NCI-H774 (cell line): ENCODE results near the gene LORICRIN.

Source experiments
- DNase-seq: peaks from one replicate; lab custom pipeline; 2025; lab: John Stamatoyannopoulos, UW

The LORICRIN gene

DNA sequence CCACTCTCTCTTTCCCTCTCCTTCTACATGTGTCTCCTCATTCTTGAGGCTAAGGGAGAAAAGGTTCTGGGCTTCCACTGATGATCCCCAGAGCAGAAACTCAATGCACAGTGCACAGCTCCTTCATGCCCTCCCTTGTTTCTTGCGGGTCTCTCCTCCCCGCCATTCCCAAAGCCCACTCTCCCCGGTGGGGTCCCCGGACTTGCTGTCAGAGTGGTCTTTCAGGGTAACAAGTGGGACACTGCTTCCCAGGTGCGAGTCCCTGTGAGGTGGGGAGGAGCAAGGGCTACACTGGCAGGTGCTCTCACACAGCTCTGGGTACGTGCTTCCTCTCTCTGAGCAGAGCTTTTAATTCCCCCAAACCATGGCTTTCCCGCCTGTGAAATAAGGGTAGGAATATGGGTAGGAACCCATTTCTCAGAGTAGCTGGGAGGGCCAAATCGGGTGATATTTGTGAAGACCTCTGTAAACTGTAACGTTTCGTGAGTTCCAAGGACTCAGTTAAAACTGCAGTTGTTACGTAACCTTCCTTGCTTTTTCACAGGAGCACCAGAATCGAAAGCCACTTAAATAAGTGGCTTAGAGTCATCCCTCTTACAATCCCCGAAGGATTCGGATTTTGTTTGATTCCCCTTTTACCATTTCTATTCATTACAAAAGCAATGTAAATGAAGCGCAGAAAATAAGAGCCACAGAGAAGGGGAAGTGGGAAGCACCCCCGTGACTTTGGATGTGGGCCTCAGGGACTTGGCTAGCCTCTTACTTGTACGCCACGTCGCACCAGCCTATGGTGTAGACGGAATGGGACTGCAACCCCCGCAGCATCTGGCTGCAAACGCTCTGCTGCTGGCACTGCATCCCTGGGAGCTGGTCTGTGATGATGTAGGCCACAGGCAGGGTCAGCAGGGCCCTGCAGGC is 47.1 kb downstream of the LORICRIN start:
- DNase-seq: no peak

DNA sequence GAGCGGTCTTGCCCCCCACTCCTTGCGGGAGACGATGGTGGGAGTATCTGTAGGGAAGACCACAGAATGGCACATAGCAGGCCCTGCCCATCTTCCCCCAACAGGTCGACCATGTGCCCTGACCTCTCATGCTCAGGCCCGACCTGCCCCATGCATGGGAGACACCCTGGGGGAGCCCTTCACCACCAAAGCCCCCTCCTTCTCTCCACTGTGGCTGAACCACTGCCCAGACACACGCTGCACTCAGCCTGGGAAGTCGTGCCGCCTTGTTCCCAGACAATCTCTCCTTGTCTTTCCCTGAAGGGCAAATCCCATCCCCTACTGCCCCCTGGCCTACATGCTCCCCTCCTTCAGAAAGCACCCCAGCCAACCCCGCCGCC is 47.7 kb downstream of the LORICRIN start:
- DNase-seq: no peak

DNA sequence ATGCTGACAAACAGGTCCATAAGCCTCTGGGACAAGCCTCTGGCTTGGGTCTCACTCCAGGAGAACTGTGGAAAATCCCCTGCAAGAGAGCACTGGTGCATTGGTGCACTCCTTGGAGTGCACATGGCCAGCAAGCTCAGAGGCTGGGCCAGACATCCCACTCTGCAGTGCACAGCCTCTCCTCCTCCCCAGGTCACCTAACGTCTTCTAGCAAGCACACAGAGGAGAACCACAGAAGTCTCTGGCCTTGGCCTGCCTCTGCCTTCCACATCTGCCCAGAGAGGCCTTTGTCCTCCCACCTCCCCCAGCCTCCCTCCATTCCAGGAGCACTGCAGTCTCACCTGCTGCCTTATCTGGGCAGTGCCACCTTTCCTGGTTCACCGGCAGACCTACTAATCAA is 49.1 kb downstream of the LORICRIN start:
- no peak for DNase-seq

DNA sequence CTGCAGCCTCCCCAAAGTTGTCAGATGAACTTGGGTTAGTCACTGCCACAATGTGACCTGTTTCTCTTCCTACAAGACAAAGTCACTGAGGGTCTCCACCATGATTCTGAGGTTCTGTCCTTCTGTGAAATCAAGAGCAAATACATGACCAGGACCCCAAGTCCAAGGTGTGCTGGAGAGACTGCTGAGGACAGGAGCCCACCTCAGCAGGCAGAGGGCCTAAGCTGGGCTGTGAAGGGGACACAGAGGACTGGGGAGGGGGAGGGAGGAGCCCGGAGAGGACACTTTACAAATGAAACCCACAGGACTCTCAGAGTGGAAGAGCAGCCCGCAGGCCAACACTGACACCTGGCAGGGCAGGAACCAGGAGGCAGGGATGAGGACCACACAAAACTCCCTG is 50.0 kb downstream of the LORICRIN start:
- no peak for DNase-seq

DNA sequence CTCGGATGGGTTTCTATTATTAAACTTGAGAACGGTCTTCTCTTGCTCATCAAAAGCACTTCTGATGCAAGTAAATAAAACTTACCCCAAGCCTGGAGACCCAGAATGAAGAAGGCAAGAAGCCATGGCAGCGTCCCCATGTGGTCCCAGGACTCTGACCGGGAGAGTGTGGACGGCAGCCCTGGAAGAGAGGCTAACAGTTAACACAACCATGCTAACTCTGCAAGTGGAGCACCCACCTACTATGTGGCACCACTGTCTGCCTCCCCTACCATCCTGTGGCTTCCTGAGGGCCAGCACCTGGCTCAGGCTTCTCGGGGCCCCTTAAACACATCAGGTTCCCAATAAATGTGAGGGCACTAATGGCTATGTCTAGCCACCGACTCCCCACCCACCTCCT is 51.0 kb downstream of the LORICRIN start:
- DNase-seq: no peak
